ENCODE measurements around the gene ACKR4.

- TF ChIP-seq POLR2AphosphoS5 (IDR thresholded peaks at IDR 0.05) (no peak), CTCF (IDR thresholded peaks at IDR 0.05 in 8 of 11, conservative IDR thresholded peaks at IDR 0.05 in 3 of 11) (no peak)
Observed at GRCh38 chr3:132549890-132550578, 47.0 kb upstream of the ACKR4 start.
